ENCODE results near the gene SPRED3.

The SPRED3 gene

DNA sequence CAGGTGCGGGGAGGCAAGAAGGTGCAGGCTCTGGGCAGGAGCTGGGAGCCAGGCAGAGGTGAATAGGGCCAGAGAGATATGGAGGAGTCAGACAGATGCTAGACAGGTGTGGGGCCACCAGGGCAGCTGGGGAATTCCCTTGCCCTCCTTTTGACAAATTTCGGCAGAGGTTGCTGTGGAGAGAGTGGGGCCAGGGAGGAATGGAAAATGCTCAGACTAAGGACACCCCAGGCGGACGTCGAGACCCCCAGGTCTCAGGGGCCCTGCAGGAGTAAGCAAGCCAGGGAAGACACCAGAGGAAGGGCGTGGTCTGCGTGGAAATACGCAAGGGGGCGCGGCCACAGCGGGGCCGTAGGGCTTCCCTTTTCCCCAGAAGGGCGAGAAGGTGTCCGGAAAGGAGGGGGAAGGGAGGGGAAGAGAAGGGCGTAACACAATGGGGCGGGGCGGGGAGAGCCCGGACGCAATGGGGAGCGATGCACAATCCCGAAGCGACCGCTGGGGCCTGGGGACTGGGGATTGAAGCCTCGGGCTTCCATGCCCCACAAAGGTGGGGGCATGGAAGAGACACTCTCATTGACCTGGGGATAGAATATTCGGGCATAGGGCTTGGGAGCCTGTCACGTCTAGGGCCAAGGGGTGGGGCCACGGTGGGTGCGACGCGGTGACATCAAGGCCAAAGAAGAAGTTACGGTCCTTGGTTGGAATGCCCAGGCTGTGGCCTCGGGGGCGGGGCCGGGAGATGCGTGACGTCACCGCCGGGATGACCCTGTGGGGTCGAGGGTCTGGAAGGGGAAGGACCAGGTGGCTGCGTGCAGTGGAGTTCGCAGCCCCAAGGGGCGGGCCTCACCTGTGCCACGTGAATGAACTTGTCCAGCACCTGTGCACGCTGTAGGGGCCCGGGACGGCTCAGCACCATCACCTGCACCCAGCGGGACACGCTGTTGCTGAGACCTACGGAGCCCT is 29.3 kb downstream of the SPRED3 start:
- TF ChIP-seq POLR2AphosphoS5 (IDR thresholded peaks at IDR 0.05; ENCODE audit: low read depth, low read length) (no peak), TAF1 (IDR thresholded peaks at IDR 0.05; ENCODE audit: borderline replicate concordance, insufficient read depth, low read length) (no peak), SIN3A (IDR thresholded peaks at IDR 0.05; ENCODE audit: borderline replicate concordance, insufficient read depth, low read length) (no peak), FOXP2 (optimal IDR thresholded peaks at IDR 0.05; ENCODE audit: borderline replicate concordance, extremely low read depth, extremely low read length, insufficient read depth) (no peak)
- TF ChIP-seq, protein P1, sequence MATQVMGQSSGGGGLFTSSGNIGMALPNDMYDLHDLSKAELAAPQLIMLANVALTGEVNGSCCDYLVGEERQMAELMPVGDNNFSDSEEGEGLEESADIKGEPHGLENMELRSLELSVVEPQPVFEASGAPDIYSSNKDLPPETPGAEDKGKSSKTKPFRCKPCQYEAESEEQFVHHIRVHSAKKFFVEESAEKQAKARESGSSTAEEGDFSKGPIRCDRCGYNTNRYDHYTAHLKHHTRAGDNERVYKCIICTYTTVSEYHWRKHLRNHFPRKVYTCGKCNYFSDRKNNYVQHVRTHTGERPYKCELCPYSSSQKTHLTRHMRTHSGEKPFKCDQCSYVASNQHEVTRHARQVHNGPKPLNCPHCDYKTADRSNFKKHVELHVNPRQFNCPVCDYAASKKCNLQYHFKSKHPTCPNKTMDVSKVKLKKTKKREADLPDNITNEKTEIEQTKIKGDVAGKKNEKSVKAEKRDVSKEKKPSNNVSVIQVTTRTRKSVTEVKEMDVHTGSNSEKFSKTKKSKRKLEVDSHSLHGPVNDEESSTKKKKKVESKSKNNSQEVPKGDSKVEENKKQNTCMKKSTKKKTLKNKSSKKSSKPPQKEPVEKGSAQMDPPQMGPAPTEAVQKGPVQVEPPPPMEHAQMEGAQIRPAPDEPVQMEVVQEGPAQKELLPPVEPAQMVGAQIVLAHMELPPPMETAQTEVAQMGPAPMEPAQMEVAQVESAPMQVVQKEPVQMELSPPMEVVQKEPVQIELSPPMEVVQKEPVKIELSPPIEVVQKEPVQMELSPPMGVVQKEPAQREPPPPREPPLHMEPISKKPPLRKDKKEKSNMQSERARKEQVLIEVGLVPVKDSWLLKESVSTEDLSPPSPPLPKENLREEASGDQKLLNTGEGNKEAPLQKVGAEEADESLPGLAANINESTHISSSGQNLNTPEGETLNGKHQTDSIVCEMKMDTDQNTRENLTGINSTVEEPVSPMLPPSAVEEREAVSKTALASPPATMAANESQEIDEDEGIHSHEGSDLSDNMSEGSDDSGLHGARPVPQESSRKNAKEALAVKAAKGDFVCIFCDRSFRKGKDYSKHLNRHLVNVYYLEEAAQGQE (IDR thresholded peaks at IDR 0.05; ENCODE audit: insufficient read depth in 1 of 2, low read depth in 2 of 2, low read length in 2 of 2), result no peak

DNA sequence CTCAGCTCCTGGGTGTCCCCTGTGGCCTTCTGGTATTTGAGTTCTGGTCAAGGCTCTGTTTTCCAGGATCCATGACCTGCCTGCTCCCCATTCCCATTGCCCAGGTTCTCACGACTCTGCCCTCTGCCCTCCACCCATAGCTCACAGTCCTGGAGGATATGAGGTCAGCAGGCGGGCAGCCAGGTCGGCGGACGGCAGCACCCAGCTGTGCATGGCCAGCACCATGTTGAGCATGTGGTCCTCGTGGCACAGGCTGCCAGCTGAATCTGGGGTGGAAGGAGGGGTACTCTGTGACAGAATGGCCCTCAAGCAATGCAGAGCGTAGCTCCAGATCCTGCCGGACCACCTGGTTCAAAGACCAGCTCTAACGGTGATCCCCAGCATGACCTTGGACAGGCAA is 32.4 kb downstream of the SPRED3 start:
- no peak for TF ChIP-seq FOXP2 (optimal IDR thresholded peaks at IDR 0.05; ENCODE audit: borderline replicate concordance, extremely low read depth, extremely low read length, insufficient read depth)
- no peak for TF ChIP-seq POLR2AphosphoS5 (IDR thresholded peaks at IDR 0.05; ENCODE audit: low read depth, low read length)
- no peak for TF ChIP-seq SIN3A (IDR thresholded peaks at IDR 0.05; ENCODE audit: borderline replicate concordance, insufficient read depth, low read length)
- TF ChIP-seq TAF1 (IDR thresholded peaks at IDR 0.05; ENCODE audit: borderline replicate concordance, insufficient read depth, low read length), result no peak
- TF ChIP-seq, protein P1 (IDR thresholded peaks at IDR 0.05; ENCODE audit: insufficient read depth in 1 of 2, low read depth in 2 of 2, low read length in 2 of 2), result no peak

DNA sequence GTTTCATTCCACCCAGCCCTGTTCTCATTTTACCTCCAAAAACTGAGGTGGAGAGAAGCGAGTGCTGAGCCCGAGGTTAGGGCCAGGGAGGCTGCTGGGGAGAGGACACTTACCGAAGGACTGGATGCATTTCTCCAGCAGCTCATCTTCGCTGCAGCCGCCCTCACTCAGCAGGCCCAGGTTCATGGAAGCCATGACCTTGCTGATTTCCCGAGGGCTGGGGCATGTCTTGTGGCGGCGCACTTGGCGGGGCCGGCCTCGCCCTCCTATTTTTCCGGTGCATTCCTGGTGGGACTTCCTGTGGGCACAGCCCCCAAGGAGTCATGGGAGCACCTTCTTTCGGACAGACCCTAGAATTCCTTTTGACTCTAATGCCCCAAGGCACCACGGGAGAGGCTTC is 33.4 kb downstream of the SPRED3 start:
- TF ChIP-seq TAF1 (IDR thresholded peaks at IDR 0.05; ENCODE audit: borderline replicate concordance, insufficient read depth, low read length) (no peak), POLR2AphosphoS5 (IDR thresholded peaks at IDR 0.05; ENCODE audit: low read depth, low read length) (no peak), SIN3A (IDR thresholded peaks at IDR 0.05; ENCODE audit: borderline replicate concordance, insufficient read depth, low read length) (no peak), FOXP2 (optimal IDR thresholded peaks at IDR 0.05; ENCODE audit: borderline replicate concordance, extremely low read depth, extremely low read length, insufficient read depth) (no peak)
- TF ChIP-seq, protein P1 (IDR thresholded peaks at IDR 0.05; ENCODE audit: insufficient read depth in 1 of 2, low read depth in 2 of 2, low read length in 2 of 2), result no peak

DNA sequence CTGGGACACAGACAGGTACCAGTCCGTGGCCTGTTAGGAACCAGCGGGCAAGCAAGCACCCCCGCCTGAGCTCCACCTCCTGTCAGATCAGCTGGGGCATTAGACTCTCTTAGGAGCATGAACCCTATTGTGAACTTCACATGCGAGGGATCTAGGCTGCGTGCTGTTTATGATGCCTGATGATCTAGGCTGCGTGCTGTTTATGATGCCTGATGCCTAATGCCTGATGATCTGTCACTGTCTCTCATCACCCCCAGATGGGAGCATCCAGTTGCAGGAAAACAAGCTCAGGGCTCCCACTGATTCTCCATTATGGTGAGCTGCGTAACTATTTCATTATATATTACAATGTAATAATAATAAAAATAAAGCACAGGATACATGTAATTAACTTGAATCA is 33.9 kb downstream of the SPRED3 start:
- TF ChIP-seq POLR2AphosphoS5 (IDR thresholded peaks at IDR 0.05; ENCODE audit: low read depth, low read length) (no peak), FOXP2 (optimal IDR thresholded peaks at IDR 0.05; ENCODE audit: borderline replicate concordance, extremely low read depth, extremely low read length, insufficient read depth) (no peak), TAF1 (IDR thresholded peaks at IDR 0.05; ENCODE audit: borderline replicate concordance, insufficient read depth, low read length) (no peak), SIN3A (IDR thresholded peaks at IDR 0.05; ENCODE audit: borderline replicate concordance, insufficient read depth, low read length) (no peak)
- TF ChIP-seq, protein P1 (IDR thresholded peaks at IDR 0.05; ENCODE audit: insufficient read depth in 1 of 2, low read depth in 2 of 2, low read length in 2 of 2), result no peak
